ENCODE results near the gene YY1.

YY1 gene

DNA sequence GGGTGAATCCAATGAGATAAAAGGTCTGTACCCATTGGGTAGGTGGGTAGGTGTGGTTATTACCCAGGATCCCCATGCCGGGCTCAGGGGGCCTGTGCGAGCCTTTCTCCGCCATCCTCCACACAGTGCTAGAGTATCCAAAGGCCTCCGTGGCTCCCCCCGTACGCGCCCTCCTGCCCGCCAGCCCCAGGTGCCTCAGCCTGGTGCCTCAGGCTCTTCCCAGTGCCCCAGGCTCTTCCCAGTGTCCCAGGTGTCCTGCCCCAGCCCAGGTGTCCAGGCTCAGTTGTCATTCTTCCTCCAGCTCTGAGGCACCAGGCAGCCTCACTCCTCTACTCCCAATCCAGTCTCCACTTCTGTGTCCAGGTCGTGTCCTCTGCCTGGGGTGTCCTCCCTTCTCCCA is 27.6 kb upstream of the YY1 start:
- no peak overlapping the region for H3K27ac ChIP-seq
- TF ChIP-seq ZFX (IDR thresholded peaks at IDR 0.05; ENCODE audit: borderline replicate concordance) (no peak), CTCF (IDR thresholded peaks at IDR 0.05) (no peak)

GRCh38 chr14:100211893-100212292 is 27.1 kb upstream of the YY1 start:
- TF ChIP-seq CTCF (IDR thresholded peaks at IDR 0.05) (no peak), ZFX (IDR thresholded peaks at IDR 0.05; ENCODE audit: borderline replicate concordance) (no peak)
- H3K27ac ChIP-seq = no peak overlapping the region

GRCh38 chr14:100212476-100213333 is 26.2 kb upstream of the YY1 start:
- H3K27ac ChIP-seq = no peak overlapping the region
- no peak for TF ChIP-seq CTCF (IDR thresholded peaks at IDR 0.05)
- no peak for TF ChIP-seq ZFX (IDR thresholded peaks at IDR 0.05; ENCODE audit: borderline replicate concordance)

GRCh38 chr14:100213587-100213955 is 25.4 kb upstream of the YY1 start:
- TF ChIP-seq CTCF (IDR thresholded peaks at IDR 0.05) = no peak
- TF ChIP-seq ZFX (IDR thresholded peaks at IDR 0.05; ENCODE audit: borderline replicate concordance) = no peak
- peak overlapping the region; percentile 90 for H3K27ac ChIP-seq

GRCh38 chr14:100213956-100214769 is 24.8 kb upstream of the YY1 start:
- TF ChIP-seq CTCF (IDR thresholded peaks at IDR 0.05) (no peak), ZFX (IDR thresholded peaks at IDR 0.05; ENCODE audit: borderline replicate concordance) (no peak)
- peak overlapping the region; percentile 90 for H3K27ac ChIP-seq

- no peak for TF ChIP-seq CTCF (IDR thresholded peaks at IDR 0.05)
- no peak for TF ChIP-seq ZFX (IDR thresholded peaks at IDR 0.05; ENCODE audit: borderline replicate concordance)
- H3K27ac ChIP-seq = peak overlapping the region; percentile 90
Measured at GRCh38 chr14:100214770-100215083, 24.2 kb upstream of the YY1 start.
